HG03571 (cell line): ENCODE measurements around the gene OMP.
"Not testable (repeated sequence)": the region's sequence is repeated elsewhere in the genome, so short reads cannot be mapped to it uniquely, and the experiment has no call there.

Source experiments
- ATAC-seq: cut with Tn5 transposase; IDR thresholded peaks from one replicate; pipeline ENCODE4 v1.9.1; 2021; ENCODE audit not compliant: unreplicated experiment

Gene OMP

GRCh38 chr11:77085652-77086051 lies 17.0 kb upstream of the OMP start:
- ATAC-seq = no peak

DNA sequence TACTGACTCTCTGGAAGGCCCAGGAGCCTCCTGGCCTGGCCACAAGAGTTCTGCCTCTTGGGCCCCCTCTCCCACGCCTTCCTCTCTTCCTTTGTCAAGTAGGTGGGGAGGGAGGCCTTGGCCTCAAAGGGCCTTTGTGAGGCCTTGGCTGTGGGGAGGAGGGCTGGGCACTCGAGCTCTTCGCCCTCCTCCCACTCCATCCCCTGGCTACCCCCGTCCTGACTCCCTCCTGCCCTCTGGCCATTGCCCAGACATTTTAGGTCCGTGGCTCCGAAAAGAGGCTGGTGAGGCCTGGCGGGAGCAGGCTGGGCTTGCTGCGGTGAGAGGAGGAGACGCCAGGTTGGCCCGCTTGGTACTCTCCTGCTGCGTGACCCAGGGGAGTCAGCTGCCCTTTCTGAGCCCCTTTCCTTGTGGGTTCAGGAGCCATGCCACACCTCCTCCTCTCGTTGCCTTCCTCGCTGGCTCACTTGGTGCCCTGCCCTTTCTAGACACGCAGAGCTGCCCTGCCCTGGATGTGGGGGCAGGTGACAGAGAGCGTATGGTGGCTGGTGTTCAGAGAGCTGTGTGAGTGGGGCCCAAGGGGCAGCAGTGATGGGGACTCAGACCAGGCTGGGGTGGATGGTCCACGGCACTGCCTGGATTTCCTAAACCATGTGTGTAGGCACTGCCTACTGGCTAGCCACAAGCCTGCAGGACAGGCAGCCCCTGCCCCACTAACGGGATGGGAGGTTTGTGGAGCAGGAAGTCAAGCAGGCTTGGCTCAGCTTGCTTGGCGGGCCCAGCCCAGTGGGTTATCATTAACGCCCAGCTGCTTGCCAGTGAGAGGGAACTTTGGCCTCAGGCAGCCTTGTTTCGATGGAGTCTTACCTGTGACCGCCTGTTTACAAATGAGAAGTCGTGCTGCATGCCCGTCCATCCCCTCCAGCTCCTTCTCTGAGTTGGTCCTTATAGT lies 15.8 kb upstream of the OMP start:
- ATAC-seq = no peak

DNA sequence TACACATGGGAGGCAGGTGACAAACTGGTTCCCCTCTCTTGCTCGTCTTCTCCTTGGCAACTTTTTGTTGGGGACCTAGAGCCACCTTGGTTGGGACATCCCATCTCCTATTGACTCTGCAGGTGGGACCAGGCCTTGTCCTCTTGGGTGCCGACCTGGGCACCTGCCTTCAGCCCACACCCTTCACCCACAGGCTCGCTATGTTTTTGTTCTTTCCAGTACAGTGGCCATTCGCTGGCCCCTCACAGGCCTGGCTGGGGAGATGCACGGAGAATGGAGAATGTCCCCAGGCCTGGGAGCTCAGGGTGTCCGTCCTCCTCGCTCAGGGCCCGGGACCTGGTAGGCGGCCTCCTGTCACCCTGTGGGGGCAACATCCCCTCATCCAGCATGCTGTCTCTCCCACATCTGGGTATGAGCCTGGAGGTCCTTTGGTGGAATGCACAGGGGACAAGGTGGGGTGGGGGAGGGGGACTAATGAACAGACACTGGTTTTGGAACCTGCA lies 14.9 kb upstream of the OMP start:
- ATAC-seq = no peak

GRCh38 chr11:77088236-77089003 lies 14.2 kb upstream of the OMP start:
- ATAC-seq = no peak

DNA sequence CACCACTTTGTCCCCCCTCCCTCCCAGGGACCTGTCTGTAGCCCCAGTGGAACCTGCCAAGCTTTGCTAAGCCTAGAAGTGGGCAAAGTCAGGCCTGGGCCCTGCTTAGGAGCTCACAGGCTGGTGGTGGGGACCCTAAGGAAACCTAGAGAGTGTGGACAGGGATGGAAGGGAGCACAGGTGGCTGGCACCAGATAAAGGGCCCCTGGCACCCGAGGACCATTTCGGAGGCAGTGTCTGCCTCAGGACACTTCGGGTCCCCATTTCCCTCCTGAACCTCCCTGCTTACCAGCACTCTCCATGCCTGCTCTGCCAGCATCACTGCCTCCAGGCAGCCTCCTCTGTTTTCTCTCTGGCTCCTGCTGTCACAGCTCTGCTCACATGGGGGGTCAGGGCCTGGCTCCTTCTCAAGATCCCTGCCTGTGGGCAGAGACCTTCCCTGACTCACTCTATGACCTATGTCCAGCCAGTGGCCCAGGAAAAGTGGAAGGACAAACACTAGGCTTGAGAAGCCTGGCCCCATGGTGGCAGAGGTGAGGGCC lies 13.6 kb upstream of the OMP start:
- ATAC-seq = no peak

DNA sequence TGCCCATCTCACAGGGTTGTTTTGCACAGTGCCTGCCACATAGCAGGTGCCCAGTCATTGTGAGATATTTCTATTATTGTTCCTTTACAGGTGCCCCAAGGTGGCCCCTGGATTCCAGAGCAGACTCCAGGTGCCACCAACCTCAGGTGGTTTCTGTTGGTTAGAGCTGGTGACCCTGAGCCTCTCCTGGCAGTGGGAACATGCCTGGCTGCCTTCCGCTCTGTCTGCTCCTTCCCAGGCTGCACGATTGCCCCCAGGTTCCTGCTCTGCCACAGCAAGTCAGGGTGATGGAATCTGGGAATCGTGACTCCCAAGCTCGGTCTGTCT lies 12.6 kb upstream of the OMP start:
- ATAC-seq = no peak

- no peak for ATAC-seq
Measured at GRCh38 chr11:77090373-77091111, 12.1 kb upstream of the OMP start.

DNA sequence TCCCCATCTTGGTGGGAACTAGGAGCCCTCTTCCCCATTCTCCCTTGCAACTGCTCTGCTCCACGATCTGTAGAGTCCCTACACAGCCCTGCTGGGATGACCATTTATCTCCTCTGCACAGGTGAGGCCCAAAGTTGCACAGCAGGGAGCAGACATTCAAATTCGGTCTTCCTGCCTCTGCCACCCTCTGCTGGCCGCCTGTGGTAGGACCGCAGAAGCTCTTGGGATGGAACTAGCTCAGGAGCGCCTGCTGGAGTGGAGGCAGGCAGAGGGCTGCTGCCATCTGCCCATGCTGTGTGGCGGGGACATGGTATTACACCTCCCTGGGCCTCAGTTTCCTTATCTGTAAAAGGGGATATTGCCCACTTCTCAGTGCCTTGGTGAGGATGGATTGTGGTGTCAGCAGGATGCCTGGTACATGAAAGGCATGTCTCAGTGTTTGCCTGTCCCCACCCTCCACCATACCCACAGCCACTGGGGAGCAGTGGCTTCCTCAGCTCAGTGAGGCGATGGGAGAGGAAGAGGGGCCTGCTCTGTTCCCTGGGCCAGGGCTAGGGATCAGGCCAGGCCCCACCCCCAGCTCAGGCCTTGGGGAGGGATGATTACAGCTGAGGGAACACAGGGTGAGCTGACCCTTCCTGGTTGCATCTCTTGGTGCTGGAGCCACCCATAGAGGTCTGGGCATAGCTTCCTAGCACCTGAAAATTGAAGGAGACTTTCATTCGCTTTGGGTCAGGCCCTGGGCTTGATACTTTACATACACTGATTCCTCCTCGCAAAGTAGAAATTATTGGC lies 11.3 kb upstream of the OMP start:
- peak; percentile 84 for ATAC-seq

DNA sequence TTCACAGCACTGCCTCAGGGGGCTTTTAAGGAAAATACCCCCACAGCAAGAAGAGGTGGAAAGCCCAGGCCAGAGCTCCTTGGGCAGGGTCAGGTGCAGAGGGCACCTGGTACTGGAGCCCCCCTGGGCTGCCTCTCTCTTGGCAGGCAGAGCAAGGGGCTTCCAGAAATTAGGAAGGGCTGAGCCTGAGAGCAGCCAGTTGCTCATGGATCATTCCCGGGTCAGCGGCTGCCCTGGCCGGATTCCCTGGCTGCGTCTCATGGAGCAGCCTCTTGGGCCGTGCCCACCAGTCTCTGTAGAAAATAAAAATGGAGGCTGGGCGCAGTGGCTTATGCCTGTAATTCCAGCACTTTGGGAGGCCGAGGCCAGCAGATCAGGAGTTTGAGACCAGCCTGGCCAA lies 10.3 kb upstream of the OMP start:
- ATAC-seq = no peak

DNA sequence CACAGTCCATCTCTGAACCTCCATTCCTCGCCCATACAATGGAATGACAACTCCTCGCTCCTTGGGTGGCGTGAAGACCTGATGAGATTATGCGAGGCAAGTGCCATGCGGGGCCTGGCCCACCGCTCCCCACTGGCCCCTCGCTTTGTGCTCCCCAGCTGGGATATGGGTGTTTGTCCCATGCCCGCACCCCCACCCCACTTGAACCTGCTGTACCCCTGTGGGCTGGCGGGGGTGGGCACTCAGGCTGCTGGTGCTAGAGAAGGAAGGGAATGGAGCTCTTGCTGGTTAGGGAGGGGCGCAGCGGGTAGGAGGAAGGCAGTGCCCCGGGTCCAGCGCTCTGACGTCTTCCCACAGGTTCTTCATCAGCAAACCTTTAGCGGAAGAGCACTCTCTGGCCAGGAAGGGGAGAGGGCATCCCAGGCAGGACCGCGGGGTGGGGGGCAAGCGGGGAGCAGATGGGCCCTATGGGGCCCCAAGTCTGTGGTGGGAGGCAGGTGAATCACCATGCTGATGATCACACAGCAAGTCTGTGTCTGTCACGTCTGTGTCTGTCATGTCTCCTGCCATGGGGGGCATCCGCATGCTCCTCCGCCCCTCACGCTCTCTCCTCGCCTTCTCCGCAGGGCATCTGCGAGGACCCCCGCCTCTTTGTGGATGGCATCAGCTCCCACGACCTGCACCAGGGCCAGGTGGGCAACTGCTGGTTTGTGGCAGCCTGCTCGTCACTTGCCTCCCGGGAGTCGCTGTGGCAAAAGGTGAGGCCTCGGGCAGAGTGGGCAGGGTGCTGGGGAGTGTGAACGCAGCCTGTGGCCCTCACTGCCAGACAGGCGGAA lies 9.4 kb upstream of the OMP start:
- ATAC-seq = no peak

GRCh38 chr11:77093987-77094840 lies 8.4 kb upstream of the OMP start:
- no peak for ATAC-seq

- no peak for ATAC-seq
Measured at GRCh38 chr11:77094841-77095365, 7.7 kb upstream of the OMP start.

DNA sequence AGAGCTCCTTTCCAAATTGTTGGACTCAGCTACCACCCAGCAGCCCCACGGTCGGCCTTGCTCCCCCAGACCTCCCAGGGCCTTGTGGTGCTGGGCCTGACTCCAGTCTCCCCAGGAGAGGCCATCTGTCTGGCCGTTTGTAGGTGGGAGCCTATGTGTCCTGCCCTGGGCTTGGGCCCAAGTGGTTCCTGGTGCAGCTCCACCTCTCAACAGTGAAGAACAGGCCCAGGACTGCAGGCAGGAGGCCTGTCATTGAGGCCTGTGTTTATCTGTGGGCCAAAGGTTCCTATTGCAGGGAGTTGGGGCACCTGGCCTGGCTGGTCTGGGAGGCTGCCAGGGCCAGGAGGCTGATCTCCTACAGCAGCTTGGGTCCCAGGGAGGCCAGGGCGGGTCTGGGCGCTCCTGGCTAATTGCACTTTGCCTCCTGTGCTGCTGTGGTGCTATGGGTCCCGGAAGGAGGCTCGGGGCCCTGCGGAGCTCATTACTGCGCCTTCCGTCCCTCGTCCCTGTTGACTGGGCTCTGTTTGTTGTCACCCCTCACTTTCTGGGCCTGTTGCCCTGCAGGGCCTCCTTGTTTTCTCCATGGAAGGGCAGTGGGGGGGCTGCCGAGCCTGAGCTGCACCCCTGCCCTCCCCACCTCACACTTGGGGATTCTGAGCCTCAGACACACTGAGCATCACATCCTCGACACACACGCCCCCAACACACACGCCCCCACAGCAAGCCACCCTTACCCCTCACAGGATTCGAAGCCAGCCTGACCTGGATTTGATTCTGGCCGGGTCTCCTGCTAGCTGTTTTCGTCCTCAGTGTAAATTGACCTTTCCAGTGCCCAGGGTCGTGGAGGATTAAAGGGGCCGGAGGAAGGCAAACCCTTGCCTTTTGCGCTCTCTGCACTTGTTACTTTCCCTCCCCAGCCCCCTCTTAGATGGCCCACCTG lies 6.8 kb upstream of the OMP start:
- ATAC-seq = no peak

GRCh38 chr11:77096591-77097019 lies 6.0 kb upstream of the OMP start:
- no peak for ATAC-seq

GRCh38 chr11:77097180-77097579 lies 5.5 kb upstream of the OMP start:
- ATAC-seq = not testable (repeated sequence)

- no peak for ATAC-seq
Measured at GRCh38 chr11:77100166-77101042, 2.2 kb upstream of the OMP start.
